Nucleus accumbens (tissue), 56 donors: ENCODE measurements around the gene MED23.
A peak's percentile ranks its signal among the peaks of the same experiment; 100 is the strongest.

ENCODE experiments used
- DNase-seq, 56 donors: peaks; one replicate each; lab custom pipeline; 2025; lab: John Stamatoyannopoulos, UW

Gene MED23

DNA sequence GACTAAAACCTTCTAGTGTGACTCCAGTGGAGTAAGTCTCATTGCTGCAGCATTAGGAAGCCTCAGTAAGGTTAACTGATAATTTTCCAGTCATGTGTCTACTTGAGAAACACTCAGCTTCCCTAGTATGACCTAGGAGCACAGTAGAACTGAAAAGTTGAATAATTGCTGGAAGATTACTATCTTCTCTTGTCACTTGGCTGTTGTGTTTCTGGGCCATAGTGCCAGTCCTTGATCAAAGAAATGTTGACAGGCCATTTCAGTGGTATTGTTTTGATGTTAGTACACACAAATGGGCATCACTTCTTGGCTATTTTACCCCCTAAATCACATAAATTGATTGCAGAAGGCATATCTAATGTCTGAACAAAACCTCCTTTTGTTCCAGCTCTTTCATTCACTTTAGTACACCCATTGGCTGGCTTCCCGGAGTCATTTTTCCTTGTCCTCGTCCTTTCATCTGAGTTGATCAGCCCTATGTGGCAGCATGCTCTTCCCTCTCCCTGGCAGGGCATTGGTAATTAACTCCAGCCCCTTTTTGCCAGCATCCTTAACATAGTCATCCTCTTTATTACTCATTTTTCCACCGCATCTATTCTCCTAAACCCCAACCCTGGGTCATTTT lies 15.1 kb upstream of the MED23 start:
- peak in 24 of 56 donors; percentile 2 to 54 (median 17) for DNase-seq

DNA sequence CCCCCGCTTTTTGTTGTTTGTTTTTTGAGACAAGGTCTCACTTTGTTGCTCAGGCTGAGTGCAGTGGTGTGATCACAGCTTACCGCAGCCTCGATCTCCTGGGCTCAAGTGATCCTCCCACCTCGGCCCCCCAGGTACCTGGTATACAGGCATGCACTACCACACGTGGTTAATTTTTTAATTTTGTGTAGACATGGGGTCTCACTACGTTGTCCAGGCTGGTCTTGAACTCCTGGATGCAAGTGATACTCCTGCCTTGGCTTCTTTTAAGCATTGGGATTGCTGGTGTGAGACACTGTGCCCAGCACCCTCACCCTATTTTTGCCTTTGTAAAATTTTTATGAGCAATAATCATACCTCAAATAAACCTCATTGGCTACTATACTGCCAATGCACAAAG lies 14.5 kb upstream of the MED23 start:
- DNase-seq: no peak

DNA sequence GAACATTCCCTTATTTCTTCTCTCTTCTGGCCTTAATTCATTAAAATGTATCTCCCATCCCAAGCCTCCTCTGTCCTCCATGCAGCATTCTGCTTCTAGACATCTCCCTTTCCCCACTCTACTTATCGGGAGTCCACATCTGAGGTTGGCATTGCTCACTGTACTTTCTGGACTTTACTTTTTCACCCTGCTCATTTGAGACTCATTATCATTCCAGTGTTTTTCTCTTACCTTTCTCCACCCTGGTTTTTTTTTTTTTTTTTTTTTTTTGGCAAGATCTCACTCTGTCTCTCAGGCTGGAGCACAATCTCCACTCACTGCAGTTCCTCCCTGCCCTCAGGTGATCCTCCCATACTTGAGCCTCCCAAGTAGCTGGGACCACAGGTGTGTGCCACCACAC lies 13.5 kb upstream of the MED23 start:
- DNase-seq: no peak

DNA sequence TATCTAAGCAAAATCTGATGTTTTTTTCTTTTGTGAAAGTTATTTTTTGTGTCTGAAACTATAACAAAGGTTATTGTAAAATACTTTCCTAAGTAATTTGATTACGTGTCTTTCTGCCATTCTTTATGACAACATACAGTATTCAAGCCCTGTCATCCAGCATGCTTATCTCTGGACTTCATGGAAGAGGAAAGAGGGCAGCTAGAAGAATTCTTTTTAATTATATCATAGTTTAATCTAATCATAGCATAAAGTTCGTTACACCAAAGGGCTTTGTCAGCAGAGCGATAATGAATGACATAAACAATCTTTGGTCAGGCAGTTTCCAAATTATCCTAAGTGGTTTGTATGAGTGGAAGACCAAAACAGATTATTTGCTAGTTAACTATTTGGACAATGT lies 12.5 kb upstream of the MED23 start:
- no peak for DNase-seq

DNA sequence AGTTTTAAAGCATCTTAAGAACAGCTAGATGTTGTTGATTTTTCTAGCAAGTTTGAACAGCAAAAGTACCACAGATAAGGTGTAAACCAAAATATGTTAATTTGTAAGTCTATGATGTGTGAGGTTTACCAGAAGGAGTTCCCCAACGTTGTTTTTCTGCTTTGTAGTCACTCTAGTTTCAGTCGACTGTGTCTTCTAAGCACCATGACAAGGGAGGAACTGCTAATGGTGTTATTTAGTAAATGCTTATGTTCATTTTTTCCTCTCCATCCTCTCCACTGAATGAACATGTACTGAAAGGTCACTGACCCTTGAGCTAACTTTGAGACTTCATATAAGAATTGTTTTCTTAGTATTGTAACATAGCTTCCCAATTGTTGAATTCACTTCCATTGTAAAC lies 12.1 kb upstream of the MED23 start:
- DNase-seq: no peak

DNA sequence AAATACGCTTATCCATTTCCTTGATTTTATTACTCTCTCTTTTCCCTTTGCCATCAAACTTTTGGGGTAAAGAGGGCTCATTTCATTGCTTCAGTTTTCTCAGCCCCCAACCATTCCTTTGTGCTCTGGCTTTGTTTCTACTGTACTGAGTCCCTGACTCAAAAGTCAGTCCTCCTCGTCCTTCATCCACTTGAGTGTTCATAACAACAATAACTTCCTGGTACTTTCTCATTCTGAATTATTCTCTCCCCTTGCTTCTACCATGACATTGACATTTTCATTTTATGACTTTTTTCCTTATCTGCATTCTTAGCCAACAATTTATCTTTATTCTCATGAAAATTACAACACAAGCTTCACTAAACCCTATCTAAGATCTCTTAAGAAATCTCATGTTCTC lies 10.0 kb upstream of the MED23 start:
- no peak for DNase-seq

DNA sequence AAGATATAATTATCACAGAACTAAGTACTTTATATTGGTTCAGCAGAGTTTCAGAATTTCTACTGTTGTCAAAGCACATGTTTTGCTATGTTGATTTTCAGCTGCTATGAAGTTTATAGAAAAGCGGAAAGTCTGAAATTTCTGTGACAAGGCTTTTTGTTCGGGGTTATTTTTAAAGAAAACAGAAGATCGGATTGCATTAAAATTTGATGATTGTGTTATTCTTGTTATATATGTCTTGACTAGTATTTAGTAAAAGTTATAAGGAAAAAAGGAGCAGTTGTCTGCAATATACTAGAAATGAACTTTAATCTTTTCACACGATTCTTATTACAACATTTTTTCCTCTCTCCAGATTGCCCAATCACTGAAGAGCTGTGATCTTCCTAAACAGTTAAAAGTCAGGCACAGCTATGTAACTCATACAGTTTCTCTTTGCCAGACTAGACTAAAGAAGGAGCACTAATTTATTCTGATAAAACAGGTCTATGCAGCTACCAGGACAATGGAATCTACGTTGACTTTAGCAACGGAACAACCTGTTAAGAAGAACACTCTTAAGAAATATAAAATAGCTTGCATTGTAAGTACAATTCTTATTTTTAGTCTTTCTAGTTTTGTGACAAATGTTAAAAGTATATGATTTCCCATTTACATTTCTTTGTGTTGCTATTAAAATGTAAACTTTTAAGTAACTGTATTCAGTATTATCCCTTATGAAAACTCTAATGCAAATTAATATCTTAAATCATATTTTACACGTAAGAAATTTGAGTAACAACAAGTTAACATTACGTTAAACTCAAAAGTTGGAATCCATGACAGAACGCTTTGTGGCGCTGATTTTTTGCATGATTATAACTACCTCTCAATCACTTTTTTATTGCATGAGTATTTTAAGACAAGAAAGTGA lies 9.1 kb upstream of the MED23 start, which contains the start of gene ENPP3:
ENPP3 (plus strand) TSS at position 423 of the 913 bp plus-strand sequence; CDS start at position 506, 83 bp downstream.
- DNase-seq: no peak

DNA sequence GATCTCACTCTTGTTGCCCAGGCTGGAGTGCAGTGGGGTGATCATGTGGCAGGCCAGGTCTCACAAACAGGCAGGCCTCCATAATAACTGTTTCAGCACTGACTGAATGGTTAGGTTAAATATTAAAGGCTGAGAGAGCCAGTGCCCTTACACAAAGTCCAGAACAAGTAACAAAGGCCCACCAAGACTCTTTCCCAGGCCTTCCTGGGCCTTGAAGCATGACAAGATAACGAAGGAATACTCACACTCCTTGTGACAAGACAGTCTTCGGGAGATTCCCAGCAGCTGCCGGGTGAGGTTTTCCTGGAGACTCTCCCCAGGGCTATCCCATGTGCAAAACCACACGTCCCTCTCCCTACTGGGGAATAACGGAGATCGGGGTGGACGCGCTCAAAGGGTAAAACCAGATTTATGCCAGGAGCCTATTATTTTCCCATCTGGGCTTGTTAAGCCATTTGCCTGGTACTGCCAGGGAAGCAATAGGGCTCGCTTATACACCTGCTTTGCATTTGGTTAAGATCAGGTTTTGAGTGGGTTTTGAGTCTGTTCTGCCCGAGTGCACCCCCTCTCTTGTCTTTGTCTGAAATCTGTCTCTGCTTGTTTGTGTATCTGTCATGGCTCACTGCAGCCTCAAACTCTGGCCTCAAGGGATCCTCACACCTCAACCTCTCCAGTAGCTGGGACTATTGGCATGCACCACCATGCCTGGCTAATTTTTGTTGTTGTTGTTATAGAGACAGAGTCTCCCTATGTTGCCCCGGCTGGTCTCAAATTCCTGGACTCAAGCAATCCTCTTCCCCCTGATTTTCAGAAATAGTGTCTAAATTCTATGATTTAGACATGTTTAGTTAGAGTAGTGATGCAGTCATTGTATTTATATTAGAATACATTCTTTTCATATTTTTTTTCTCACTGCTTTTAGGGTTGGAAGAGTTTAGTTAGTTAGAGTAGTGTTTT lies 7.6 kb upstream of the MED23 start:
- no peak for DNase-seq

DNA sequence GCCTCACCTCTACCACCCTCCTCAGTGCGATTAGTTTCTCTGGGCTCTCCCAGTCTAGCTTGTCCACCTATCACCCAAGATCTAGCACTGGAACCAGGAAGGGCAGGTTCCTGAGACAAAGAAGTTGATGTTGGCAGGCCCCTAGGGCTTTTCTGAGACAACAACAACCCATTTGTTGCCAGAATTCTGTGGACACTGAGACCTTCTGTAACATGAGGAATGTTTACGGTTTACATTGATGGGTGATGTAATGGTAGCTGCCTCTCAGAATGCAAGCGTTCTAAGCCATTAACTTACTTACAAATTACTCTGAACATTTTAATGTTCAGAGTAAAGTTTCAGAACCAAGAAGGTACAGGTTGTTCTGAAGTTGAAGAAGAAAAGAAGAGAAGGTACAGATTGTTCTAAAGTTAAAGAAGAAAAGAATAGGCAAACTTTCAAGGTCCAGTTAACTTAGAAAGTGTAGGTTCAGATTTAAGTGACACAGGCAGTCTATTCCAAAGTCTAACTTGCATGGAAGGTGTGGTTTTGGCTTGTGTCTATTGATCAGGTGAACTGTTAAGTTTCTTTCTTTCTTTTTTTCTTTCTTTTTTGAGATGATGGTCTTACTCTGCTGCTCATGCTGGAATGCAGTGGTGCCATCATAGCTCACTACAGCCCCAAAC lies 3.7 kb upstream of the MED23 start:
- no peak for DNase-seq

DNA sequence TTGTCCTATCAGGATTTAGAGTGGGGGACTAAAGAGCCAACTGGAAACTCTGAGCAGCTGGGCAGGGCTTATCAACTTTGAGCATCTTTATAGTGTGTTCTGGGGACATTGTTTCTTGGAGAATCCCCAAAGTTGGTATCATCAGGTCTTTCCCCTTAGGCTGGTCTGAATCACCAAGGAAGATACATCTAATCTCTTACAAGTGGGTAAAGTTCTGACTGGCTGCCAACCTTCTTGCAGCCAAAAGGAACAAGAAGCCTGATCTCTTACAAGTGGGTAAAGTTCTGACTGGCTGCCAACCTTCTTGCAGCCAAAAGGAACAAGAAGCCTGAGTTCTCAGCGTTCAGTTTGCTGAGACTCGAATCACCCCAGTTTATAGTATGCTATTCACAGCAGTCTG lies 1.6 kb upstream of the MED23 start:
- DNase-seq: peak in 8 of 56 donors; percentile 2 to 38 (median 6)

DNA sequence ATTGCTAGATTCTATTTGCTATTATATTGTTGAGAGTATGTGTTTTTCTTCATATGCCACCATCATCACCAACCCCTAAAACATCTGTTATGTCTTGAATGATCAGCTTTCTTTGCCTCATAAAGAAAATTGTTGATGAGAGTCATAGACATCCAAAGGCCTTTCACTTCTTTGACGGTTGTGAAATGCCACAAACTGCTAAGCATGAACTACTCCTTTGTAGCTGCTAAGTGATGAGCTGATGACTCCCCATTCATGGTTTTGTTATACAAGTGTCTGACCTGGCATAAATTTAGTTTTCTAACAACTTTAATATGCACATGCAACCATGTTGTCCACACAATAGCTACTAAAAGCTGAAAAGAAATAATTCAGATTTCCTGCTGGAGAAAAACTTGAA lies 684 bp upstream of the MED23 start:
- no peak for DNase-seq

DNA sequence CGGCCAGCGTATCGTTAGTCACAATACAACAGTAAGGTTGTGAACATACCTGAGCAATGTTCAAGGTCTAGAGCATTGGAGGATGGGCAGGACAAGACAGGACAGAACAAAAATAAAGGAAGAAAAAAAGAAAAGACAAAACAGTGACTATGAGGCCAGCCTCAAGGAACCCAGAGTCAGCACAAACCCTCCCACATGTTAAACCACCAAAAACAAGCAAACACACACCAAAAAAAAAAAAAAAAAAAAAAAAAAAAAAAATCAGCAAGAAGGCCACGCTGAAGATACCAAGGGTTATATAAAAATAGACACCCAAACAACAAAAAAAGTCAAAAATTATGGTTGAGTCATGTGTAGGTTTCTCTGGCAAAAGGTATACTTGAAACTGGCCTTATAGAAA lies 12.8 kb downstream of the MED23 start:
- no peak for DNase-seq

DNA sequence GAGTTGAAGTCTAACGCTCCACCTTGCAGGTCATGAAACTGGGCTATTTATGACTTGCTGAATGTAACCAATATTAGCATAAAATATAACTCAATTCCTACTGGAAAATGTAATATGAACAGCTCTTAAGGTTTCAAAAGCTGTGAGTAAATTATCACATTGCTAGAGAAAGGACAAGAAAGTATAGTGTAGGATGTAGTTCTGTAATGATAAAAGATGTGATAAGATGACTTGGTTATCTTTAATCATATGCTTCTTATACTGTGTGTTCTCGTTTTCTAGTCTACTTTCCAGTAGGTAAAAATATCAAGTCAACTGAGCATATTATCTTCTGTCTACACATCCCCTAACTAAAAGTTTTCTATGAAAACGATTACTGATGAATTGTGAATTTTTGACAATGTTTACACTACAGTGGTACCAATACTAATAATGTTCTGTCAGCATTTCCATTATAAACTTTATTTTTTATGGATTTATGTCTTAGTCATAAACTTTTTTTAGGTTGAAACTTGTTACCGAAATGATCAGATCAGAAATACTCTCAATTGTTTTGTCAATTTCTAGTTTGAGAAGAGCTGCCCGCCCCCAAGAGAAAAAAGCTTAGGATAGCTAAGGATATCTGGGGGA lies 14.6 kb downstream of the MED23 start:
- no peak for DNase-seq

DNA sequence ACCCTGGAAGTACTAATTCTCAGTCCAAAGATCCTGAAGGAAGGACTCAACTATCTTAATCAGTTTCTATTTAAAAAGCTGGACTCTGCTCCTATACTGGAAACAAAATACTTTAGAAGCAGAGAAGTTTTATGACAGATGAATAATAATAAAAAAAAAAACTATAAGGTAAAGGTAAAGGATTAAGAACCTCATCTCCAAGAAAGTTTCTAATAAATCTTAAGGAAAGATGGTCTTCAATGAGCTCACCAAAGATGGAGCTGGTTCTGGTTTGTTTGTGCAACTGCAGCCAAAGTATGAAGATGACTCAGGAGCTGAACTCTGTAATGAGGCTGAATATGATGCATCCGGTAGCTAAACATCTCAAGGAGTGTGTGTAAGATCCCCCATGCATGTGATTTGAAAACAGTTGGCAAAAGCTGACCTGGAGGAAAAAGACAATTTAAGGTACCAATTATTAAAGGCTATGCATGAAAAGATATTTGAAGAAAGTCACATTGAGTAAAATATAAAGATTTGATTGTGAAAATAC lies 25.2 kb downstream of the MED23 start:
- DNase-seq: no peak

DNA sequence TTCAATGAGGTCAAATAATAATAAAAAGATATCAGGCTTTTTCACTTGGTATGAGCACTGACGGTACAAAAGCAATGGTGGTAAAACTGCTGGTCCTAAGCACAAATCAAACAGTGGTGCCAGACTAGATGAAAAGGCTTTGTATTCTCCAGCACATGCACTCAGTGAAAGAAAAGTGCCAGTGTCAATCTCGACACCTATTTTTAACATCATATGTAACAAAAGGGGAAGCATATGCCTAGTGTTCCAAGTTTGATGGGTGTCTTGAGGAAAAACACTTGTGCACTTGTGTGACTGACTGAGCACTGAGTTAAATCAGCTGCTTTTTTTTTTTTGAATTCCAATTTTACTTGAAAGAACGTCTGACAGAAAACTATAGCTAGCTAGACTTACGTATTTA lies 27.3 kb downstream of the MED23 start:
- no peak for DNase-seq

DNA sequence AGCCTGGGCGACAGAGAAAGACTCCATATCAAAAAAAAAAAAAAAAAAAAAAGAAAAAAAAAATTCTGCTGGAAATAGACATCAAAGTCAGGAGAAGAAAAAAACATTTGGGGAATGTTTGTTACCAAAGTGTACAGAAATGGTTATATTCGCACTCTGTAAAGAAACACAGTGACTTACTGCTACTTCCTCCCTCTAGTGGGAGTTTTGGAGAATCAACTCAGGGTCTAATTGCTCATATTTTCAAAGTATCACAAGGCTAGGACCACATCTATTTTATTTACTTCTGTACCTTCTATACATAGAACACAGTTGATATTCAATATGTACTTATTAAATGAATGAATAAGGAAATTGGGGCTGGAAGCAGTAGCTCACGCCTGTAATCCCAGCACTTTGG lies 30.6 kb downstream of the MED23 start:
- no peak for DNase-seq

DNA sequence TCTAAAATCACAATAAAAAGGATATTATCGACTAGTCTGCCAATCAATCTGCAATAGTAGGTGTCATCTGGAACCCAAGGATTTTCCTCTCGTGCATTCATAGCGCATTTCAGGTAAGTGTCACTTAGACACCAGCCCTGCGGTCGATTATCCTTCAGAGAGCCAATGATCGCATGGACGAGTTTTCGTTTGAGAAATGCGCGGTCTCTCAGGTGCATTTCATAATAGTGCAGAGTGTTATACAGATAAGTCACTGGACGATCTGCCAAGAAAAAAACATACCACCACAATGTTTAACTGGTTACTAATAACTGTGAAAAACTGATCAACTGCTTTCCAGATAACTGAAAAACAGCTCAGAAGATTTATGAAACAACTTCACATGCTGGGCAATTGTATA lies 34.0 kb downstream of the MED23 start:
- DNase-seq: no peak

DNA sequence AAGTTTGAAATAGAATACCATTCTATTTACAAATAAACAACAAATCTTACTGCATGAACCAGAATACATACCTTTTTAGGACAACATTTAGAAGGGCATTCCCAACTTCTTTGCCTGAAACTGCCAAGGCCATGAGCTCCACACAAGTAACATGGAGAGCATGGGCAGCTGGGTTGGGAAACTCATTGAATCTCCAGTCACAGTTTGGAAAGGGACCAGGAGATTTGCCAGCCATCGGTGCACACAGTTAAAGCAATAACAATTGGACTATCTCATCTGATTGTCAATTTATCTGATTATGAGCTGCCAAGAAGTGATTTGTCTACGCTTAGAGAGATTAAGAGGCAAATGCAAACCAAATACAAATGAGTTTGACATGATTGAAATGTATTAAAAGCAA lies 35.1 kb downstream of the MED23 start:
- no peak for DNase-seq

DNA sequence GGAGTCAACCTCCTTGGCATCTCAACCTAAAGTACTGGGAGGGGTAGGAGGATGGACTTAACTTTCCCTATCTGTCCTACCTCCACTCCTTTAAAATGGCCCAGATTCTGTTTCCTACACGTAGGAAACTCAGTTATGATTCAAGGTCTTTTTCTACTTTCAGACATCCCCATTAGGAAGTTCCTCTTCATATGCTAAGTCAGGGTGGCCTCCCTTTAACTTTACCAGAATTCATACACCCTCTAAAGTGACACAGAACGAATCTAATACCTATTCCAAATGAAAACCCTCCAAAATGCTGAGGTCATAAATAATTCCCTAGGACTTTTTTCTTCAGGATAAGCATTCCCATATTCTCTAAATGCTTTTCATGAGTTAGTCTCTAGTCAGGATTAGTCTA lies 39.4 kb downstream of the MED23 start:
- DNase-seq: no peak

DNA sequence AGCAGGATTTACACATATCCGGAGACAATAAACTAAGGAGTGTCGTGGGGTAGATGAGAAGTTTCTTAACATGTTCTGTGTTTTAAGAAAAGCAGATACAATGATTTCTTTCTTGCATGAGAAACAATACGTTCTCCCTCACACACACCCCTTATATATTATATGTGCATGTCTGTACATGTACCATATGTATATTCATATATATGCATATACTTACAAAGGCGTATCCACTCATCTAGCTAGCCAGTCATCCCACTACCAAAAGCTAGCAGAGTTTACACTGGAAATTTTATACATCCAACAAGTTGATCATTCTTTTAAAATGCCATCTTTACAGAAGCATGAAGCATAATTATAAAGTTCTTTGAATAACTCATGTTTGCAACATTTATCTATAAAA lies 40.1 kb downstream of the MED23 start:
- DNase-seq: no peak
